Dedifferentiated amniotic fluid mesenchymal stem cell (primary cell): ENCODE measurements around the gene CYB5D1.
"Not testable (repeated sequence)": the region's sequence is repeated elsewhere in the genome, so short reads cannot be mapped to it uniquely, and the experiment has no call there.

Experiments used
- DNase-seq: peaks from one replicate; pipeline ENCODE4 v3.0.0-alpha.2; 2016; ENCODE audit errors: extremely low spot score

CYB5D1 gene

GRCh38 chr17:7856011-7856810, 1.6 kb upstream of the CYB5D1 start:
- no peak for DNase-seq

GRCh38 chr17:7856811-7857712, 741 bp upstream of the CYB5D1 start, which contains the start of gene NAA38:
Gene NAA38 (minus strand): TSS chr17:7857559. CDS start chr17:7857463, 96 bp downstream.
- peak; percentile 100 for DNase-seq

- peak; percentile 61 for DNase-seq
These were observed 663 bp downstream of the CYB5D1 start for GRCh38 chr17:7858522-7858810.

GRCh38 chr17:7859028-7859427, 1.2 kb downstream of the CYB5D1 start:
- DNase-seq, result no peak

- peak; percentile 57 for DNase-seq
These were observed 5.1 kb downstream of the CYB5D1 start for GRCh38 chr17:7862692-7863437.

- DNase-seq, result not testable (repeated sequence)
These were observed 6.6 kb downstream of the CYB5D1 start for GRCh38 chr17:7864384-7864783.

GRCh38 chr17:7864995-7865650, 7.3 kb downstream of the CYB5D1 start:
- no peak for DNase-seq

GRCh38 chr17:7867881-7868329, 10.1 kb downstream of the CYB5D1 start:
- DNase-seq, result no peak

- DNase-seq, result no peak
These were observed 15.2 kb downstream of the CYB5D1 start for GRCh38 chr17:7873051-7873450.

- no peak for DNase-seq
These were observed 18.1 kb downstream of the CYB5D1 start for GRCh38 chr17:7875804-7876370.

- DNase-seq, result no peak
These were observed 20.4 kb downstream of the CYB5D1 start for GRCh38 chr17:7878234-7878633.

GRCh38 chr17:7880076-7880868, 22.5 kb downstream of the CYB5D1 start:
- no peak for DNase-seq

- no peak for DNase-seq
These were observed 23.7 kb downstream of the CYB5D1 start for GRCh38 chr17:7881276-7882054.

GRCh38 chr17:7882068-7882467, 24.3 kb downstream of the CYB5D1 start:
- no peak for DNase-seq

- no peak for DNase-seq
These were observed 24.8 kb downstream of the CYB5D1 start for GRCh38 chr17:7882629-7883028.

GRCh38 chr17:7883781-7884386, 26.1 kb downstream of the CYB5D1 start:
- DNase-seq, result no peak

GRCh38 chr17:7884581-7885366, 27.0 kb downstream of the CYB5D1 start:
- DNase-seq, result no peak
